ENCODE measurements around the gene WIPI1.
A peak's percentile ranks its signal among the peaks of the same experiment; 100 is the strongest.
"Not testable (repeated sequence)": the region's sequence is repeated elsewhere in the genome, so short reads cannot be mapped to it uniquely, and the experiment has no call there.

The WIPI1 gene

DNA sequence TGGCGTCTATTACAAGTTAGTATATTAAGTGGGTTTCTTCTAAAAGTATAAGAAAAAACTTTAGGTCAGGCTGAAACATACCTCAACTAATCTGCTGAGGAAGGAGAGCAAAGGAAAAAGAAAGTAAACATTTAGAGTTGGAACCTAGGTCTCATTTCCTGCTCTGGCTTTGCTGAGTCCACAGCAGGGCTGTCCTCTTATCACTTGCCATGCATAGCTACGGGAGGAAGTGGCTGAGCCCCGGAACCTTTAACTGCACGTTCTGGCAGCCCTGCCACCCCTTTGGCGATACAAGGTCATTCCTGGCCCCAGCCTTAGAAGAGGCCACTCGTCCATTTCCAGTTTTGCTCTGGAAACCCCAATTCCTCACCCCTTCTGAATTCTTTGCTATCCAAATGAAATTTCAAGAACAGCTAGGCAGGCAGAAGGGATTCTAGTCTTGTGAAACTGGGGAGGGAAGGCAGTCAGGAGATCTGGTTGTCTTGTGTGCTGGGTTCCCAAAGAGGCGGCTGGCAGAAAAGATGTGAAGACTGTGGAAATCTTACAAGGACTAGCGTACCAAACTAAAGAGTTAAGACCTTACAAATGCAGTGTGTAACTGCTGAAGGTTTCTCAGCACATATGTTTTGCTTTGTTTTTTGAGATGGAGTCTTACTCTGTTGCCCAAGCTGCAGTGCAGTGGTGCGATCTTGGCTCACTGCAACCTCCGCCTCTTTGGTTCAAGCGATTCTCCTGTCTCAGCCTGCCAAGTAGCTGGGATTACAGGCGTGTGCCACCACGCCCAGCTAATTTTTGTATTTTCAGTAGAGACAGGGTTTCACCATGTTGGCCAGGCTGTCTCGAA, 19.1 kb downstream of the WIPI1 start:
- DNase-seq (ENCODE audit: low read depth in 2 of 2): no peak

GRCh38 chr17:68435876-68436842, 21.1 kb downstream of the WIPI1 start:
- peak; percentile 32 to 42 for DNase-seq (ENCODE audit: low read depth in 2 of 2)

- DNase-seq (ENCODE audit: low read depth in 2 of 2): no peak
These were observed 21.9 kb downstream of the WIPI1 start for GRCh38 chr17:68435361-68435760.

DNA sequence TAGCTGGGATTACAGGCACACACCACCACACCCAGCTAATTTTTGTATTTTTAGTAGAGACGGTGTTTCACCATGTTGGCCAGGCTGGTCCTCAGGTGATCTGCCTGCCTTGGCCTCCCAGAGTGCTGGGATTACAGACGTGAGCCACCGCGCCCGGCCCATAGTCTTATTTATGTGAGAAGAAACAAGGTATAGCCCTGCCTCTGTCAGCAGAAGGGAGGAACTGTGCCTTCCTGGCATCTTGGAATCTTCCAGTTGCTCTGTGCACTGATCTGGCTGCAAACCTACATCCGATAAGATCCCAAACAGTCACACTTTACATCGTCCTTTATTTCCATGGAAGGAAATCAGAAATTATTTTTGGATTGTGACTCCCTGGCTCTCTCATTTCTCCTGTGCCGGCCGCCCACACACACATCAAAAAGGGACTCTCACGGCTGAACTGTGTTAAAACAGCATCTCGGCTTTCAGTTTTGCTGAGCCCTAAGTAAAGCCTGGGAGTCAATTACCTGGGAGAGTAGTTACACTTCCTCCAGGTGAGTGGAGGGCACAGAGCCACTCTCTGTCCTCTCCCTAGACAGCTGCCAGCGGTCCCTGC, 23.3 kb downstream of the WIPI1 start:
- DNase-seq (ENCODE audit: low read depth in 2 of 2): no peak

- DNase-seq (ENCODE audit: low read depth in 2 of 2): no peak
These were observed 24.1 kb downstream of the WIPI1 start for GRCh38 chr17:68433211-68433610.

DNA sequence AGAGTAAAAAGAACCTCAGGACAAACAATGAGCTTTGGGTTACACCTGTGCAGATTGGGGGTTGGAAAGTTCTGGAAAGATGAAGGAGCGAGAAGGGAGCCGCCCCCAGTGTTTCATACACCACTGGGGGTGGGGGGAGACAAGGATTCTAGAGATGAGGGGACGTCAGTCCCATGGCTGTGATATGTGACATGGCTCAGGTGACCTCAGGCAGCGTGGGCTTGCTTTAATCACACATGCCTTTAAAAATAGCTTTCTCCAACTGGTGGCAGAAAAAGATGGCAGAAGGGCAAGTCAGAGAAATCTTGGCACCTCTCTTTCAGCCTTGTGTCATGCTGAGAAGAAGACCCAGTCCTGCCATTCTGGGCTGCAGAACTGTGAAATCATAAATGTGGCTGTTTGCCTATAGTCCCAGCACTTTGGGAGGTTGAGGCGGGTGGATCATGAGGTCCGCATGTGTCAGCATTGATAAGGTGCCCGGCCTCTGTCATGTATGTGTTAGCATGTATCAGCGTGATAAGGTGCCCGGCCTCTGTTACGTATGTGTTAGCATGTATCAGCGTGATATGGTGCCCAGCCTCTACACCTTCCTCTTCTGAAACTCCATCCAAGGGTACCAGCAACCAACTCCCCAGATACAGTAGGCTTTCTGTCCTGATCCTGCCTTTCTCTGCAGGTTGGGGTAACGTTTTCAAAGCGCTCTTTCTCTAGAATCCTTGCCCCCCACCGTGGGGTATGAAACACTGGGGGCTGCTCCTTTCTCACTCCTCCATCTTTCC, 25.0 kb downstream of the WIPI1 start:
- DNase-seq (ENCODE audit: low read depth in 2 of 2): no peak

- DNase-seq (ENCODE audit: low read depth in 2 of 2): no peak
These were observed 25.6 kb downstream of the WIPI1 start for GRCh38 chr17:68431661-68432071.

GRCh38 chr17:68431045-68431608, 26.2 kb downstream of the WIPI1 start:
- no peak for DNase-seq (ENCODE audit: low read depth in 2 of 2)

- no peak for DNase-seq (ENCODE audit: low read depth in 2 of 2)
These were observed 27.4 kb downstream of the WIPI1 start for GRCh38 chr17:68429881-68430280.

DNA sequence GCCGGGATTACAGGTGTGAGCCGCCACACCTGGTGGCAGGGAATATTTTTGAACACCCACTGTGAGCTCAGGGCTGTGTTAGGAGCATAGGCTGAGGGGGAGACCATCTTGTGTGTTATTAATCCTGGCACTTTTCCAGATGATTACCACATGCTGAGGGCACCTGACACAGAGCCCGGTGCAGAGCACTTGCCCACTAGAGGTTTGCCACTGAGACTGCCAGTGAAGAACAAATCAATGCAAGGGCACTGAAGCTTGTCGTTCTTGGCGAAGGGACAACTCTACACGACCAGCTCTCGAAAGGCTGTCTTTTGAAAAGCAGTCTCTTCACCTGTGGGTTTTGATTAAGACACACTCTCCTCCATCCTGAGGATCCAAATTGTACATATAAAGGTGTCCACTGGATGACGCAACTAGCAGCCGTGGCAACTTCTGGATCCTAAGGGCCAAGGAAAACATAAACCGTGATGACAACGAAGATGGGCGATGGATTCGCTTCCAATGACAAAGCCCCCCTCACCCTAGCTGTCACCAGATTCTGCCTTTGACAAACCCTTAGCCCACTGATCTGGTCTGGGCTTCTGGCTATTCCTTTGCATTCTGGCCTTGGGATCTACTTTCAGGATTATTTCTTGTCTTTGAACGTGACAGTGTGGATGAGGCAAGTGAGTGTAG, 28.7 kb downstream of the WIPI1 start:
- no peak for DNase-seq (ENCODE audit: low read depth in 2 of 2)

DNA sequence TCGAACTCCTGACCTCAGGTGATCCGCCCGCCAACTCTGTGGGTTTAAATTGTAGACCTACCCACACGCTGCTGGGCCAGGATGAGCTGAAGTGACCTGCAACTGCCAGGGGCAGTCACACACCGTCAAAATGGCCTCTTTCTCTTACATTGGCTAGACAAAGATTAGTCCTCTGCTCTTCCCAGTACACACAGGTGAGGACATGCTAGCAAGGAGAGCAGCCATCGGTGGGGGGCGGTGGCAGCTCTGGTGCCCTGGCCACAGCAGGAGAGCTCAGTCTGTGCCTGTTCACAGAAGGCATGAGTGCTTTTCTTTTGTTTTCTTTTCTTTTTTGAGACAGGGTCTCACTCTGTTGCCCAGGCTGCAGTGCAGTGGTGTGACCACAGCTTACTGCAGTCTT, 29.7 kb downstream of the WIPI1 start:
- DNase-seq (ENCODE audit: low read depth in 2 of 2): no peak

GRCh38 chr17:68425979-68426378, 31.3 kb downstream of the WIPI1 start:
- DNase-seq (ENCODE audit: low read depth in 2 of 2): no peak

GRCh38 chr17:68424861-68425260, 32.4 kb downstream of the WIPI1 start:
- no peak for DNase-seq (ENCODE audit: low read depth in 2 of 2)

- DNase-seq (ENCODE audit: low read depth in 2 of 2): no peak
These were observed 33.1 kb downstream of the WIPI1 start for GRCh38 chr17:68424203-68424602.

GRCh38 chr17:68423251-68423650, 34.0 kb downstream of the WIPI1 start:
- no peak for DNase-seq (ENCODE audit: low read depth in 2 of 2)

GRCh38 chr17:68422821-68423220, 34.5 kb downstream of the WIPI1 start:
- no peak for DNase-seq (ENCODE audit: low read depth in 2 of 2)

- no peak for DNase-seq (ENCODE audit: low read depth in 2 of 2)
These were observed 35.8 kb downstream of the WIPI1 start for GRCh38 chr17:68421486-68421885.

GRCh38 chr17:68420065-68420464, 37.2 kb downstream of the WIPI1 start:
- DNase-seq (ENCODE audit: low read depth in 2 of 2): no peak

DNA sequence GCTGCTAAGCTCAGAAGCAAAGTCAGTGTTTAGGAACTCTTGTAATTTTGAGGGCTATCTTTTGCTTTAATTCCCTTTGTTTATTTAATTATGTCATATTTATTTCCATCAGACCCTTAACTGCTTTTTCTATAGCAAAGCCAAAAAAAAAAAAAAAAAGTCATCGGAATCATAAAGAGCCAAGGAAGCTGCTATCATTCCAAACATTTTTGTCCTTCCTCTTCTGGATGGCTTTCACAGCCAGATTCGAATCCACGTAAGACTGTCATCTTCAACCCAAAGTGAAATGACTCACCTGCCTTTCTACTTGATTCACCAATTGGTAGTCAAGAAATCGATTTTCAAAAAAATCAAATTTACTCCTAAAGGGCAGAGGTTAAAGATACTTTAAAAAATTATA, 38.4 kb downstream of the WIPI1 start:
- no peak for DNase-seq (ENCODE audit: low read depth in 2 of 2)

GRCh38 chr17:68417317-68417716, 40.0 kb downstream of the WIPI1 start:
- no peak for DNase-seq (ENCODE audit: low read depth in 2 of 2)

DNA sequence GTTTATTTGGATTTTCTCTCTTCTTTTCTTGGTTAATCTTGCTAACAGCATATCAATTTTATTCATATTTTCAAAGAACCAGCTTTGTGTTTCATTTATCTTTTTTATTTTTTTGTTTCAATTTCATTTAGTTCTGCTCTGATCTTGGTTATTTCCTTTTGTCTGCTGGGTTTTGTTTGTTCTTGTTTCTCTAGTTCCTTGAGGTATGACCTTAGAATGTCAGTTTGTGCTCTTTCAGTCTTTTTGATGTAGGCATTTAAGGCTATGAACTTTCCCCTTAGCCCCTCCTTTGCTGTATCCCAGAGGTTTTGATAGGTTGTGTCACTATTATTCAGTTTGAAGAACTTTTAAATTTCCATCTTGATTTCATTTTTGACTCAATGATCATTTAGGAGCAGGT, 42.4 kb downstream of the WIPI1 start:
- DNase-seq (ENCODE audit: low read depth in 2 of 2): not testable (repeated sequence)

Measured in fibroblast of skin of left quadriceps (primary cell).